GM18498 (cell line): ENCODE results near the gene C11orf68.
"Not testable (repeated sequence)": the region's sequence is repeated elsewhere in the genome, so short reads cannot be mapped to it uniquely, and the experiment has no call there.

Experiments used
- ATAC-seq: cut with Tn5 transposase; IDR thresholded peaks from one replicate; pipeline ENCODE4 v1.9.1; 2021; ENCODE audit warnings: mild to moderate bottlenecking, moderate library complexity; ENCODE audit not compliant: unreplicated experiment

C11orf68 gene

DNA sequence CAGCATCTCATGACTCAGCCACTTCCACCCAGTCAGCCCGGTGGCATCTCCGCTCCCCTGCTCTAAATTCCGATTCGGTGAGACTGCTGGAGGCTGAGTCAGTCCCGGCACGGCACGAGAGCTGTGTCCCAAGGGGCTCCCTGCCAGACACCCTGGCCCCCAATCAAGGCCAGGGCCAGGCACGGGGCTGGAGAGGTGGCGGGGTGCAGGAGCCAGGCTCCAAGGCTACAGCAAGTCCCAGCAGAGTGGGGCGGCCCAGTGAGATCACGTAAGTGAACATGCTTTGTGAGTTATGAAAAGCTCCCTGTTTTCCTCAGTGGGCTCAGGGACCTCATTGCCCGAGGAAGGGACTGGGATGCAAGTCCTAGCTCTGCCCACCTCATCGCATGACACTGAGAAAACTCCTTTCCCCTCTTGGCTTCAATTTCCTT, 3.0 kb downstream of the C11orf68 start:
- ATAC-seq = no peak

DNA sequence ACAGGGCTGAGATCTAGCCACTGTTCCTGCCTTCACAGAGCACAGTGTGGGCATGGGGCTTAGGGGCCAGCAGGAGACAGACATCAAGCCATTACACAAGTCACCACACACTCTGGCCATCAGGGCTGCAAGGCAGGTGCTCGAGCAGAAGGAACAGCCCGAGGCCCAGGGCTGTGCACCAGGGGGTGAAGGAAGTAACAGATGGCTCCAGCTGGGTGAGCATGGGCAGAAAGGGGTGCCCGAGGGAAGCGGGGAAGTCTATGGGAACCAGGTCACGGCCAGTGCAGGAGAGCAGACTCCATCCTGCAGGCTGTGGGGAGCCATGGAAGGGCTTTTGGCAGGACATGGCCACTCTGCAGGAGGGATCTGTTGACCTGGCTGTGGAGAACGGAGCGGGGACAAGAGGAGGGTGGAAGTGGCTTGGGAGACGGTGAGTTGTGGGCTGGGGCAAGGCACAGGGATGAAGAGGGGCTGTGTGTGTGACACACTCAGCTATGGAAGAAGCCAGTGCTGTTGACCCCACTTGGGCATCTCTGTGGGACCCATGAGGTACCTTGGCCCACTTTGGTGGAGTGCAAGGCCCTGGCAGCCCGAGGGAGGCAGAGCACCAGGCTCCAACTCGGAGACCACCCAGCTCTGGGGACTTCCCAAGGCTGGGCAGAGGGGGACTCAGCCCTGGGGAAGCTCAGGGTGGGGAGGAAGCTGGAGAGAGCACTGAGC, 3.6 kb downstream of the C11orf68 start:
- ATAC-seq = no peak

DNA sequence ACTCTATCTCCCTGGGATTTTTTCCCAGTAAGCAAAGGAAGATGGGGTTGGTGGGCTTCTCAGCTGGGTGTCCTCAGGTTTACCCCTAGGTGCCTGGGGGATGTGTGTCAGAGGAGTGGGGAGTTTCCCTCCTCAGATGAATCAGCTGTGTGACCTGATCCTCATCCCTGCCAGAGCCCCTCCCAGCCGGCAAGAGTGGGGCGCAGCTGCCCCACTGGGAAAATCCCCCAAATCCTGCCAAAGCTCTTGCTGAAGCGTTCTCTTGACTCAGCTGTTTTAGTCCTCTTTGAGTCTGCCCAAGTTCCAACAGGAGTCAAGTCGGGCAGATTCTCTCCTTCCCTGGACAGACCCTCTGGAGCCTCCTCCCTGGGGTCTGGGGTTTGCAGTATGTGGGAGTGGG, 6.0 kb downstream of the C11orf68 start:
- no peak for ATAC-seq

DNA sequence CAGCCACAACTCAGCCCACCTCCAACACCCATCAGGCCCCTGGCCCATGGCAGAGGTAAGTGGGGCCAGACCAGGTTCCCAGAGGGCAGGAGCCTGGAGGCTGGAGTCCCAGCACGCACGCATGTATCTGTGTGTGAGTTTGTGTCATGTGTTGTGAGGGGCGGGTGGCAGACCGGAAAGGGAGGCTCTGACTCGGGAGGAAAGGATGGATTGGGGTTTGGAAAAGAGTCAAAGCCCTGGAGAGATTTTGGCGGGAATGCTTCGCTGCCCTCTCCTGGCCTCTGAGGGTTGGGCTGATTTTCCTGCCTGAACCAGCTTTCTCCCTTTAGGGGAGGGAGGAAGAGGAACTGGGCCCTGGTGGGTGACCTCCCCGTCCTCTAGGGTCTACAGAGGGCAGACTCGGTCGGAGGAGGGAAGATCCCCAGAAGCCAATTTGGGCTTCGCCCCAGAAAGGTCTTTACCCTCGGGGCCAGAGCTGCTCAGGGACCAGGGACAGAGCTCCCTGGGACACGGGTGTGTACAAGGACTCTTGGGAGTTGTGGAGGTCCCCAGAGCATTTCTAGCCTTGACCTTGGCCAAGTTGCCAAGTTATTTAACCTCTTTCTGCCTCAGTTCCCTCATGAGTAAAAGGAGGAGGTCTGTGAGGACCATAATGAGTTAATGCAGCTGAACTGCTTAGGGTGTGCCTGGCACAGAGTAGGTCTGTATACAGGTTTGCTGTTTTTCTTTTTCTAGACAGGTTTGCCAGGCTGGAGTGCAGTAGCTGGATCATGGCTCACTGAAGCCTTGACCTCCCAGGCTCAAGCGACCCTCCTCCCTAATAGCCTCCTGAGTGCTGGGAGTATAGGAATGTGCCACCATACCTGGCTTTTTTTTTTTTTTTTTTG, 6.9 kb downstream of the C11orf68 start:
- no peak for ATAC-seq

DNA sequence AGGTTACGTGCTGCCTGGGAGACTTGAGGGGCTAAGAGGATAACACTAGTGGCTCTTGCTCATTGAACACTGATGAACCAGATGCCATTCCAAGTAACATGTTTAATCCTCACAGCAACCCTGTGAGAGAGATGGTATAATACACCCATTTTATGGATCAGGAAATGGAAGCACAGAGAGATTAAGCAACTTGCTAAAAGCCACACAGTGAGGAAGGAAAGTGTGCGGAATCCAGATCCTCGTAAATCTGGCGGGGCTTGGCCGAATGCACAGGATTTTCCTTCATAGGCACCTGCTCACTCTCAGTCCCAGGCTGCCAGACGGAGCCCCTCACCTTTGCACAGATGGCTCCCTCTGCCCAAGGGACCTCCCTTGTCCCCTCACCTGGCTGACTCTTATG, 11.0 kb downstream of the C11orf68 start:
- no peak for ATAC-seq

DNA sequence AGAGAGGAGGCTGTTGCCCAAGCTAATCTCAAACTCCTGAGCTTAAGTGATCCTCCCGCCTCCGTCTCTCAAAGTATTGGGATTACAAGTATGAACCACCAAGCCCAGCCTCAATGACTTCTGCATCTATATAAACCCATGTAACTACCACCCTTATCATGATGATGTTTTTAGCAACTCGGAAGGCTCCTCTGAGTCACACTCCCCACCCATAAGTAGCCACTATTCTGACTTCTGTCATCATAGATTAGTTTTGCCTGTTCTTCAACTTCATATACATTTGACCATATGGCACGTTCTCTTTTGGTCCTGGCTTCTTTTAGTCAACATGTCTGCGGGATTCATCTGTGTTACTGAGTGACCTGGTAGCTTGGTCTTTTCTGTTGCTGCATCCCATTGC, 12.3 kb downstream of the C11orf68 start:
- ATAC-seq = no peak

DNA sequence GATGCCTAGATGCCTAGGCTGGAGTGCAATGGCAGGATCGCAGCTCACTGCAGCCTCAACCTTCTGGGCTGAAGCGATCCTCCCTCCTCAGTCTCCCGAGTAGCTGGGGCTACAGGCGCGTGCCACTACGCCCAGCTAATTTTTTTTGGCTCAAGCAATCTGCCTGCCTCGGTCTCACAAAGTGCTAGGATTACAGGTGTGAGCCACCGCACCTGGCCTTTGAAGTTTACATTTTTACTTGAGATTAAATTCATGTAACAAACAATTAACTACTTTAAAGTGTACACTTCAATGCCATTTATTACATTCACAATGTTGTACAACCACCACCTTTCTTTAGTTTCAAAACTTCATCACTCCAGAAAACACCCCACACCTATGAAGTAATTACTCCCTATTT, 15.1 kb downstream of the C11orf68 start:
- no peak for ATAC-seq

DNA sequence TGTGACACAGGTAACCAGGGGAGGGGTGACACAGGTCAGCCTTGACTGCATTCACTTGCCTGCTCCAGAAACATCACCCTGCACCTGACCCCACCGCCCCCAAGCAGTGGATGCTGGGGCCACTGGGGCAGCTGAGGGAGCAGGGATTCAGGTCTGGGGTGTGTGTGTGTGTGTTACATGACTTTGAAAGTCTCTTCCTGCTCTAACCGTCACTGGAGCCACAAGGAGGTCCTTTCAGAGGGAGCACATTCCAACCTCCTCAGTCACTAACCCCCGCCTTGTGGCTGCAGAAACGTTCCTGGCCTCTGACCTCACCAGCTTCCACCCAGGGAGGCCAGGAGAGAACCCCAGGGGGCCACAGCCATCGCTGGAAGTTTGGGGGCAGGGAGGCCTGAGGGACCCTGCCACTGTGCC, 15.8 kb downstream of the C11orf68 start:
- no peak for ATAC-seq

DNA sequence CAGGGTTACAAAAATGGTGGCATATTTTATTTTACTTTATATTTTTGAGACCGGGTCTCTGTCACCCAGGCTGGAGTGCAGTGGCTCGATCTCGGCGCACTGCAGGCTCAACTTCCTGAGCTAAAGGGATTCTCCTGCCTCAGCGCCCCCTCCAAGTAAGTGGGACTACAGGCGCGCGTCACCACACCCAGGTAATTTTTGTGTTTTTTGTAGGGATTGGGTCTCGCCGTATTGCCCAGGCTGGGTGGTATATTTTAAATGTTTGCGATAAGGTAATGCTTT, 18.0 kb downstream of the C11orf68 start:
- ATAC-seq = no peak

DNA sequence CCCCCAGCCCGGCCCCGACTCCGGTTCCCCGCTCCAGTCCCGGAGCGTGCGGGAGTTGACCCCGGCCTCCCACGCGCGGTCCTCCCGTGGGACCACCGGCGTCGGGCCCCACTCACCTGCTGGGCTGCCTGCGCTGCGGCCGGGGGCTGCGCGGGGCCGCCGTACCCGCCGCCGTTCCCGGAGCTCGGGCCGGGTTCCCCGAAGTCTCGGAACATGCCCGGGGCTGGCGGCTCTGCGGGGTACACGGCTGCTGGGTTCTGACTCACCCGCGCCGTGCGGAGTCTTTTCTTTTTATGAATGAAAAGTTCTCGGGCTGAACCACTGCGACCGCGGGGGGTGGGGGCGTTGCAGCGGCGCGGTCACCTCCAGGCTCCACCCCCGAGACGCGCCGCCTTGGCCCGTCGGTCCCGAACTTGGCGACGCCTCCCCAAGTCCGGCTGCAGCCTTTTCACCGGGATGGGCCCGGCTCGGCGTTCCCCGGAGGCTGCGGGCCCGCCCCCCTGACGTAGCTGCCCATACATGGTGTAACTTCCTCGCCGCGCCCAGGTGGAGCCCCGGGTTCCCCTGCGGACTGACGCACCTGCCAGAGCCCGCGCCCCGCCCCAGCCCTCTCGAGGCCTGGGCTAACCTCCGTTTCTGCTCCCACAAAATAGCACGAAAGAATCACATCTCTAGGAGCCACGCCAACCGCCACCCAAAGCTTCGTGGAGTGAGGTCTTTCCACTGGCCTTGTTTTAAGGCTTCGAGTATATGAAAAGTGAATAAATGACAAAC, 18.6 kb downstream of the C11orf68 start, which contains the start of gene FOSL1:
Gene FOSL1 (minus strand): TSS at position 264 of the 774 bp plus-strand sequence. CDS start 49 bp downstream, at position 215.
- ATAC-seq = peak; percentile 76

DNA sequence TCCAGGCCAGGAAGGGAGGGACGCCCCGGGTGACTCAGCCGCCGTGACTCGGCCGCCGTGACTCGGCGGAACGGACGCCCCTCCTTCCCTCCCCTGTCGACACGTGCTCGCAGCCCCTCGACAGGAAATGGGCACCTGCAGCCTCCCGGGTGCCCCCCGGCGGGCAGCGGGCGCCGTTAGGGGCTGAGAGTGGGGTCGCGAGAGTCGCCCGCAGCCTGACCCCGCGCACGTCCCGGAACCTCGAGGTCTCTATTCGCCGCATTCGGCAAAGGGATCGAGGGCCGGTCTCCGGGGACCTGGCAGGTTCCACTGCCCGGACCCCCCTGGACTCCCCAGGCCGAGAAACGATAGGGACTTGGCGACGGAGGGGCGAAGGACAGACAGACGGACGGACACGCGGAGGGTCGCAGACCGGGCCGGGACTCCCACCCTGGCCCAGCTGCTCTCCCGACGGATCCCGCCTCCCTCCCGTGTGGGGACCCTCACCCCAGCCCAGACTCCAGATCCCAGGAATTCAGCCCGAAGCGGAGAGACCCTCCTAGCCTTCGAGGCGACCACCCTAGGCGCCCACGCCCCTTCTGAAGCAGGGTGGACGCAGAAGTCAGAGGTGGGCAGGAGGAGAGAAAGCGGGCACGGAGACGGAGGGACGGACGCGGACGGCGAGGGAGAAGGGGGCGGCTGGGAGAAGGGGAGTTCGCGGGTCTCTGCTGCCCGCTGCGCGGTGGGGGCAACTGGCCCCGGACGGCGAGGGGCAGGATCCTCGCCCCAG, 19.3 kb downstream of the C11orf68 start:
- no peak for ATAC-seq

DNA sequence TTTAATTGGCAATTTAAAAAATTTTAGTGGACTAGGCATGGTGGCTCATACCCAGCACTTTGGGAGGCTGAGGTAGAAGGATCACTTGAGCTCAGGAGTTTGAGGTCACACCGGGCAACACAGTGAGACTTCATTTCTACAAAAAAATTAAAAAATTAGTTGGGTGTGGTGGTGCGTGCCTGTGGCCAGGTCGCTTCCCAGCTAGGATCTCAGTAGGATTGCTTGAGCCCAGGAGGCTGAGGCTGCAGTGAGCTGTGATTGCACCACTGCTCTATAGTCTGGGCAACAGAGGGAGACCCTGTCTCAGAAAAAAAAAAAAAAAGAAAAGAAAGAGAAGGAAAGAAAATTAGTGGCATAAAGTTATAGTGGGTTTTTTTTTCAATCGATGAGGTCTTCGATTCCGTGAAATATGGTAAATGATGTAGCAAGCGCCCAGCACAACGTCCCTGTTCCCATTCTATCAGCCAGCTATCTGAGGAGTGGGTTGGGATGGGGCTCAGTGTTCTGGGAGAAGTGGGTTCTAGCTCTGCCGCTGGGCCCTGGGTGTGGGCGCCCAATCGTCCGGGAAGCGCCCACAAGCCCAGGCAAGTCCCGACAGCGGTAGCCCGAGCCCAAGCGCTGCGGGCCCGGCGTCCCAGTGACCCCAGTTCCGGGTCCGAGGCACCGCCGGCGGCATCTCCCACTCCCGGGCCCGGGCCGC, 20.1 kb downstream of the C11orf68 start:
- no peak for ATAC-seq

DNA sequence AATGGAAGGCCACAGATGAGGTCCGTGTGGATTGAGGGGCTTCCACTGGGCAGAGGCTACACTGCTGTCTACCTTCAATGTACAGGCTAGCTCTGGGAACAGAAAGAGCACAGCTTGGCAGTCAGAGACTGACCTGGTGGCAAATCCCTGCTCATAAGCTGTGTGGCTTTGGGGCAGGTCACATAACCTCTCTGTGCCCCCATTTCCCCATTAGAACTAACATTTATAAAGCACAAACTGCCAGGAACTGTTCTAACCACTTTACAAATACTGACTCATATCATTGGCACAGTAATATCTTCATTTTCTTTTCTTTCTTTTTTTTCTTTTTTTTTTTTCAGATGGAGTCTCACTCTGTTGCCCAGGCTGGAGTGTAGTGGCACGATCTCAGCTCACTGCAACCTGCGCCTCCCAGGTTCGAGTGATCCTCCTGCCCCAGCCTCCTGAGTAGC, 21.8 kb downstream of the C11orf68 start:
- no peak for ATAC-seq

DNA sequence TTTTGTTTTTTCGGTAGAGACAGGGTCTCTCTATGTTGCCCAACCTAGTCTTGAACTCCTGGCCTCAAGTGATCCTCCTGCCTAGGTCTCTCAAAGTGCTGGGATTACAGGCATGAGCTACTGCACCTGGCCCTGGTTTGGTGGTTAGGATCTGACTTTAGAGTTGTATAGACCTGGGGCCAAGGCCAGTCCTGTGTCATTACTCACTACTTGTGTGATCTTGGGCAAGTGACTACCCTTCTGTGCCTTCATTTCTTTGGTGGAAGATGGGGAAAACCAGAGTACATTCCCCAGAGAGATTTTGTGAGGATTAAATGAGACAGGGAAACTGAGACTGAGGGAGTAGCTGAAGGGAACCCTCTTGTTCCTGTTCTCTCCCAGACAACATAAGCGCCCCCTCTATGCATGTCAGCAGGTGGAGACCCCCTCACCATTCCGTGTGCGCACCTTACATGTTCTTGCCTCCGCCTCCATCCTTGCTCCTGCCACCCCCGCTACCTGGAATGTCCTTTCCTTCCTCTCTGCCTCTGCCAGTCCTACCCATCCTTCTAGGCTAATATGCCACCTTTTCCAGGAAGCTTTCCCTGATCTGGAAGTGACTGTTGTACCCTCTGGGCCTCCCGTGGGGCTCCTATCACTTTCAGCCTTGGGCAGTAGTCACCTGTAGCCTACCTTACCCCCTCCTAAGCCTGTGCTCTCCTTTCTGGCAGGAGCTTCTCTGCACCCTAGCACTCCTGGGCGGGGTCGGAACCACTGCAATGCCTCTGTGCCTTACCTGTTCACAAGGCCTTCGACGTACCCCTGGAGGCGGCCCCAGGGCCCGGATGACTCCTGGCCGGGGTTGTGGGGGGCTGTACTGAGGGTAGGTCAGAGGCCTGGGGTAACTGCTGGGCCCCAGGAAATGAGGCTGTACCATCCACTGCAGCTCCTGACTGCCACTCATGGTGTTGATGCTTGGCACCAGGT, 22.5 kb downstream of the C11orf68 start:
- ATAC-seq = no peak

DNA sequence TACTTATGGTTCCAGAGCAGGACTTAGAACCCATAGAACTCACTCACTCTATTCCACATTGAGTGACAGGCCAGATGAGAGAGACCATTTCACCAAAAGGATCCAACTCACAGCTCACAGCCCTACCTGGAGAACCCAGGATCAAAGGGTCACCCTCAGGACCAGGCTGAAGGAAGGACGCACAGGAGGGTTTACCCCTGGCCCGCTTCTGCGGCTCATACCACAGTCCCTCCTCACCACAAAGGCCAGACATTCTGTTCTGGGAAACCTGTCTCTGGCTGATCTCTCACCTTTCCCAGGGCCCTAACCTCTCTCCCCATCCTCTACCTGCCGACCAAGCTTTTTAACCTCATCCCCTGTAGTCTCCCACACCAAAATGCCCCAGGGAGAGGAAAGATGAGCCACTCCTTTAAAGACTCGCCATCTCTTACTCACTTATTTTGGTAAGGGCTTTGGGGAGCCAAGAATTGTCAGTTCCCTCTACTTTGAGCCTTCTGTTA, 23.3 kb downstream of the C11orf68 start:
- ATAC-seq = no peak

DNA sequence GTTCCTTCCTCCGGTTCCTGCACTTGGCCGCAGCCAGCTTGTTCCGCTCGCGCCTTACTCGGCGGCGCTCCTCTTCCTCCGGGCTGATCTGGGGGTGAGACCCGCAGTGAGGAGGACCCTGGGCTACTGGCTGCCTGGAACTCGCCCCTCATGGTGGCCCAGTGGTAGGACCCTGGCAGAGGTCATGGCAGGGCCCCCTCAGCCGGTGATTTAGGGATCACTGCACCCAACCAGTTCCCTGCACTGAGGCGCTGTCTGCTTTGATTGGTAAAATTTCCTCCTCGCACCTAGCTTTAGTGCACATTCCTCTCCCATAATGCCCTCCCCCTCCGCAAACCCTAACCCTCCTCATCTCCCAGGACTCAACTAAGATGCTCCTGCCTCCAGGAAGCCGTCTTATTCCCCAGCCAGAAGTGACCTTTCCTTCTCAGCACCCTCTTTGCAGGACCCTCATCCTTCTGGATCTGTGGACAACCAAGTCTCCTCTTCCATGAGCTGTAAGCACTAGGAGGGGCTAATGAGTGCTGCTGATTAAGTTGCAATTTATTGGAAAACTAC, 24.7 kb downstream of the C11orf68 start:
- ATAC-seq = no peak

DNA sequence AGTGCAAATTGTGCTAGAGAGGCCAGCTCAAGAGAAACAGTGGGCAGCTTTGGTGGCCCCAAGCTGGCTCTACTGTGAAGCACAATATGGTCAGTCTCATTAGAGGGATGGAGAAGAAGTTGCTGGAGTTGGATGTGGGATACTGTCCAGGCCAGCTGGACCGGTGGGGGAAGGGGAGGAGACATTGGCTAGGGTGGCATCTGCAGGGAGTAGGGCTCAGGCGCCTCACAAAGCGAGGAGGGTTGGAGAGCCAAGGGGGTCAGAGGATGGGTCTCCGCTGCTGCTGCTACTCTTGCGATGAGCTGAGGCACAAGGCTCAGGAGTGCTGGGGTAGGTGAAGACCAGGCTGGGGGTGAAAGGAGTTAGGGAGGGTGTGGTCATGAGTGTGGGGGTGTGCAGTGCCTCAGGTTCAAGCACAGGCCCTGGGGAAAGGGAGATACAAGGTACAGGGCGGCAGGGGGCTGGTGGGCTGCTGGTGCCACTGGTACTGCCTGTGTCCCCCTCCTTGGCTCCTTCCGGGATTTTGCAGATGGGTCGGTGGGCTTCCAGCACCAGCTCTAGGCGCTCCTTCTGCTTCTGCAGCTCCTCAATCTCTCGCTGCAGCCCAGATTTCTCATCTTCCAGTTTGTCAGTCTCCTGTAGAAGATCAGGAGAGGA, 26.1 kb downstream of the C11orf68 start:
- no peak for ATAC-seq

DNA sequence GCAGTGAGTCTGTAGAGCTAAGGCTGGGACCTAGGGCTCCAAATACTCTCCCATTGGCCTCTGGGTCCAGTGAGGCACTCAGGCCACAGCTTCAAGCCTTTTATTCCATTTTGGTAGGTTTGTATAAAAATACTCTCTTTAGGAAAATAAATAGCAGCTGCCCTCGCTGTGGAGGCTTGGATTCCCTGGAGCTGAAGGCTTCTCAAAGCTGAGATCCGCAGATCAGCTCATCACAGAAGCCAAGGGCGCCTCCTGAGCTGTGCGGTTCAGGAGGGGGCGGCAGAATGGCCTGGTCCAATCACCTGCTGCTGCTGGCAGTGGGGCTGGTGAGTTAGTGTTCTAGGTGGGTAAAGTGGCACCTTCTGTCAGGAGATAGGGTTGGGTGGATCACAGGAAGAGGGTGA, 26.7 kb downstream of the C11orf68 start:
- ATAC-seq = not testable (repeated sequence)
